MG63 (cell line): ENCODE results near the gene SNX22. TPM values are rescaled to one million over a fixed set of nuclear protein-coding genes. Genes with fewer than 3 reads are reported as not detected.

ENCODE experiments used
- DNase-seq: peaks from one replicate; pipeline ENCODE4 v3.0.0-alpha.2; 2020
- H3K27me3 ChIP-seq: fragments of 250-450 bp; sonication (Bioruptor Pico); 2 replicates; pipeline ENCODE4 v1.5.1; 2020; ENCODE audit warnings: mild to moderate bottlenecking, moderate library complexity
- H3K36me3 ChIP-seq: fragments of 250-450 bp; sonication (Bioruptor Pico); 2 replicates; pipeline ENCODE4 v1.5.1; 2020; ENCODE audit warnings: mild to moderate bottlenecking, moderate library complexity
- H3K4me3 ChIP-seq: fragments of 250-450 bp; sonication (Bioruptor Pico); 2 replicates; pipeline ENCODE4 v1.5.1; 2020; ENCODE audit warnings: mild to moderate bottlenecking, moderate library complexity
- H3K9me3 ChIP-seq: fragments of 250-450 bp; sonication (Bioruptor Pico); 2 replicates; pipeline ENCODE4 v1.5.1; 2020; ENCODE audit warnings: mild to moderate bottlenecking, moderate library complexity
- total RNA-seq: library from RNA; depleted of rRNA; stranded (reverse); fragments of >200 nt; shearing (Covaris generic); gene quantifications from 2 replicates; pipeline ENCODE4 v1.2.3, GENCODE V29; 2014; ENCODE audit warnings: low replicate concordance

The SNX22 gene
- total RNA-seq, 1 experiment from 2014 or later: not detected

- DNase-seq: no peak
- H3K36me3 ChIP-seq: peaks cover 75% of the 10 kb centered on the region
Measured at GRCh38 chr15:64127521-64128270, 23.8 kb upstream of the SNX22 start.

GRCh38 chr15:64130159-64130558 is 21.4 kb upstream of the SNX22 start:
- Histone ChIP-seq H3K4me3 (no peak overlapping the region), H3K9me3 (no peaks in the 10 kb centered on the region), H3K27me3 (no peaks in the 10 kb centered on the region), H3K36me3 (peaks cover 84% of the 10 kb centered on the region)
- DNase-seq: no peak

More at GRCh38 chr15:64127521-64128270, 23.8 kb upstream of the SNX22 start:
- Histone ChIP-seq H3K9me3 (no peaks in the 10 kb centered on the region), H3K4me3 (no peak overlapping the region), H3K27me3 (no peaks in the 10 kb centered on the region)

GRCh38 chr15:64131547-64131946 is 20.0 kb upstream of the SNX22 start:
- Histone ChIP-seq H3K27me3 (no peaks in the 10 kb centered on the region), H3K4me3 (no peak overlapping the region), H3K36me3 (peaks cover 86% of the 10 kb centered on the region), H3K9me3 (no peaks in the 10 kb centered on the region)
- no peak for DNase-seq

- Histone ChIP-seq H3K4me3 (no peak overlapping the region), H3K36me3 (peaks cover 86% of the 10 kb centered on the region), H3K9me3 (no peaks in the 10 kb centered on the region), H3K27me3 (no peaks in the 10 kb centered on the region)
- DNase-seq: no peak
Measured at GRCh38 chr15:64132217-64132616, 19.3 kb upstream of the SNX22 start.

- peaks cover 80% of the 10 kb centered on the region for H3K36me3 ChIP-seq
Measured at GRCh38 chr15:64133623-64134344, 17.7 kb upstream of the SNX22 start.

GRCh38 chr15:64134345-64134829 is 17.1 kb upstream of the SNX22 start:
- peaks cover 75% of the 10 kb centered on the region for H3K36me3 ChIP-seq
- peak; percentile 61 for DNase-seq
- no peaks in the 10 kb centered on the region for H3K9me3 ChIP-seq
- H3K4me3 ChIP-seq: no peak overlapping the region
- no peaks in the 10 kb centered on the region for H3K27me3 ChIP-seq

More at GRCh38 chr15:64133623-64134344, 17.7 kb upstream of the SNX22 start:
- Histone ChIP-seq H3K27me3 (no peaks in the 10 kb centered on the region), H3K4me3 (no peak overlapping the region), H3K9me3 (no peaks in the 10 kb centered on the region)
- no peak for DNase-seq

- H3K4me3 ChIP-seq: no peak overlapping the region
- H3K36me3 ChIP-seq: peaks cover 67% of the 10 kb centered on the region
- no peaks in the 10 kb centered on the region for H3K9me3 ChIP-seq
- no peak for DNase-seq
- no peaks in the 10 kb centered on the region for H3K27me3 ChIP-seq
Measured at GRCh38 chr15:64136347-64136746, 15.2 kb upstream of the SNX22 start.

GRCh38 chr15:64137226-64137833 is 14.2 kb upstream of the SNX22 start:
- Histone ChIP-seq H3K4me3 (no peak overlapping the region), H3K9me3 (no peaks in the 10 kb centered on the region), H3K27me3 (no peaks in the 10 kb centered on the region), H3K36me3 (peaks cover 58% of the 10 kb centered on the region)
- no peak for DNase-seq

- Histone ChIP-seq H3K27me3 (no peaks in the 10 kb centered on the region), H3K36me3 (peaks cover 55% of the 10 kb centered on the region), H3K4me3 (no peak overlapping the region), H3K9me3 (no peaks in the 10 kb centered on the region)
- DNase-seq: no peak
Measured at GRCh38 chr15:64138331-64138941, 13.1 kb upstream of the SNX22 start.

- Histone ChIP-seq H3K9me3 (no peaks in the 10 kb centered on the region), H3K36me3 (peaks cover 38% of the 10 kb centered on the region)
Measured at GRCh38 chr15:64141798-64142512, 9.6 kb upstream of the SNX22 start.

GRCh38 chr15:64143276-64143675 is 8.3 kb upstream of the SNX22 start:
- H3K4me3 ChIP-seq: no peak overlapping the region
- no peak for DNase-seq

More at GRCh38 chr15:64141798-64142512, 9.6 kb upstream of the SNX22 start:
- DNase-seq: no peak
- Histone ChIP-seq H3K4me3 (no peak overlapping the region), H3K27me3 (no peaks in the 10 kb centered on the region)

GRCh38 chr15:64144192-64144564 is 7.4 kb upstream of the SNX22 start:
- Histone ChIP-seq H3K9me3 (no peaks in the 10 kb centered on the region), H3K27me3 (no peaks in the 10 kb centered on the region), H3K36me3 (peaks cover 24% of the 10 kb centered on the region), H3K4me3 (no peak overlapping the region)
- no peak for DNase-seq

More at GRCh38 chr15:64143276-64143675, 8.3 kb upstream of the SNX22 start:
- Histone ChIP-seq H3K36me3 (peaks cover 31% of the 10 kb centered on the region), H3K27me3 (no peaks in the 10 kb centered on the region), H3K9me3 (no peaks in the 10 kb centered on the region)

GRCh38 chr15:64144565-64145281 is 6.8 kb upstream of the SNX22 start:
- no peaks in the 10 kb centered on the region for H3K9me3 ChIP-seq
- peaks cover 24% of the 10 kb centered on the region for H3K36me3 ChIP-seq
- no peak overlapping the region for H3K4me3 ChIP-seq
- no peak for DNase-seq
- H3K27me3 ChIP-seq: no peaks in the 10 kb centered on the region

GRCh38 chr15:64146041-64146440 is 5.5 kb upstream of the SNX22 start:
- Histone ChIP-seq H3K9me3 (no peaks in the 10 kb centered on the region), H3K27me3 (no peaks in the 10 kb centered on the region), H3K4me3 (no peak overlapping the region), H3K36me3 (peaks cover 20% of the 10 kb centered on the region)
- no peak for DNase-seq

- Histone ChIP-seq H3K36me3 (peaks cover 17% of the 10 kb centered on the region), H3K27me3 (no peaks in the 10 kb centered on the region), H3K4me3 (no peak overlapping the region), H3K9me3 (no peaks in the 10 kb centered on the region)
- no peak for DNase-seq
Measured at GRCh38 chr15:64146520-64146884, 5.0 kb upstream of the SNX22 start.
